Epithelial cell of proximal tubule (primary cell): ENCODE measurements around the gene RAB40C. TPM values are rescaled to one million over a fixed set of nuclear protein-coding genes. Genes with fewer than 3 reads are reported as not detected.
A peak's percentile ranks its signal among the peaks of the same experiment; 100 is the strongest.

ENCODE experiments used
- DNase-seq: peaks from one replicate; pipeline ENCODE4 v3.0.0-alpha.2; 2011; ENCODE audit warnings: low read depth
- H3K4me3 ChIP-seq: 2 replicates; pipeline ENCODE4 v1.5.1; 2011; ENCODE audit warnings: low read depth, mild to moderate bottlenecking, low read length
- CTCF ChIP-seq: conservative IDR thresholded peaks from 2 replicates; pipeline ENCODE4 v1.5.1; 2012; ENCODE audit warnings: low read depth, mild to moderate bottlenecking, low read length
- total RNA-seq: library from RNA; depleted of rRNA; stranded (reverse); fragments of >200 nt; gene quantifications from 2 replicates; pipeline ENCODE4 v1.2.3, GENCODE V29; 2015

Gene RAB40C
- total RNA-seq, 1 donor from 2014 or later: 9.9 TPM

- DNase-seq: no peak
- TF ChIP-seq CTCF: no peak
- H3K4me3 ChIP-seq: no peak overlapping the region
Observed at GRCh38 chr16:583470-583814, 6.4 kb upstream of the RAB40C start.

DNA sequence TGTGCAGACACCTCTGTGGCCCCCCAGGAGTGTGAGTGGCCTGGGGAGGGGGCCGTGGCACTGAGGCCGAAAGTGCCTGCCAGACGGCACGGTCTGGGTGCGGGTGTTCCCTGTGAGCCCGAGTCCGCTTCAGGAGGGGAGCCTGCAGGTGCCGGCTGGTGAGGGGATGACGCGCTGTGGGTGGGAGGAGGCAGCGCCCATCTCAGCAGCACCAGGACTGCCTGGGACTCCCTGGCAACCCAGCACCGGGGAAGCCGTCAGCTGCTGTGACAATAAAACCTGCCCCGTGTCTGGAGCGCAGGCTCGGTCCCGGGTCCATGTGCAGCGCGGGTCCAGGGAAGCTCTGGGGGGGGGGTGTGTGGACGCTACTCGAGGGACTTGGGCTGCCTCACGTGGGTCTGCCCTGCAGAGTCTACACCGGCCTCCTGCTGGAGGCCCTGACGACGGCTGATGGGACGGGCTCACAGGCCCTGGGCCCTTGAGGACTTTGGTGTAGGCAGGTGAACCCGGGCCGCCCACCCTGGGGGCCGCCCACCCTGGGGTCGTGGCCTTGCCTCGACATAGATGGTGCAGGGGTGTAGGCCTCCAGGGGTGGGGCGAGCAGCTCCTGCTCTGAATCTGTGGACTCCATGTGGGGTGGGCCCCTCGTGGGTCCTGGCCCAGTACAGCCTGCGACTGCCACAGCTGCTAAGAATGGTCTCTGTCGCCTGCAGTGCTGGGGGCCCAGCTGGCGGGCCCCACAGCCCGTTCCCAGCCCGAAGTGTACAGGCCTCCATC, 5.9 kb upstream of the RAB40C start:
- H3K4me3 ChIP-seq: no peak overlapping the region
- DNase-seq: no peak
- TF ChIP-seq CTCF: no peak

DNA sequence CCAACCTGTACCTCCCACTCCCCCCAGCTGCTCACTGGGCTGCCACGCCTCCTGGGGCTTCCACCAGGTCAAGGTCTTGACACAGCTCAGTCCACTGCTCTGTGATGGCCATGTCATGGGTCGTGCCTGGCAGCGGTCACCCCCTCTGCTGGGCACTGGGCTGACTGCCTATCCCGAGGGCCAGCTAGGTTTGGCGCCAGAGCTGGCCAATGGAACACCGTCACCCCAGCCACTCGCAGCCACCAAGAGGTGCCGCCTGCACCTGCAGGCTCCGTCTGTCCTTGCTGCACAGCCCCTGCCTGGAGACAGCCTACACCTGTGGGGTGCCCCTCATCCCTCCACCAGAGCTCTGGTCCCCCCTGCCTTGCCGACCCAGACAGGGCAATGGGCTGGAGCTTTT, 4.5 kb upstream of the RAB40C start:
- H3K4me3 ChIP-seq: no peak overlapping the region
- no peak for DNase-seq
- TF ChIP-seq CTCF: peak; percentile 6

DNA sequence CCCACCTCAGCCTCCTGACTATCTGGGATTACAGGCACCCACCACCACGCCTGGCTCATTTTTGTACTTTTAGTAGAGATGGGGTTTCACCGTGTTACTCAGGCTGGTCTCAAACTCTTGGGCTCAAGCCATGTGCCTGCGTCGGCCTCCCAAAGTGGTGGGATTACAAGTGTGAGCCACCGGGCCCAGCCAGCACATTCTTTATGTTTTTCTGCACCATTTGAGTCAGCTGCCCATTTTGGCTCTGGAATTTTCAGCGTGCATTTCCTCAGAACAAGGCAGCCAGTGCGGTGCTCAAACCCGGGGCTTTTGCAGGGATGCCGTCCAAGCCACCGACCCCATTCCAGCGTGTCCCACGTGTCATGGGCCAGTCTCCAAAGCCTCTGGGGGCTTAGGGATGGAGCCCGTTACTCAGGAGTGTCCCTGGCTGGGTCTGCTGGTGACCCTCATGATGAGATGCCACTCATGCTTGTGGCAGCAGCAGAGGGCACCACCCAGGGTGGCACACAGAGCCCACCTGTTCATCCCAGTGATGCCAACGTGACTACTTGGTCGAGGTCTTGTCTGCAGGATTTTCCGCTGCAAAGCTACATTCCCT, 3.7 kb upstream of the RAB40C start:
- no peak for DNase-seq
- TF ChIP-seq CTCF: no peak
- H3K4me3 ChIP-seq: no peak overlapping the region

DNA sequence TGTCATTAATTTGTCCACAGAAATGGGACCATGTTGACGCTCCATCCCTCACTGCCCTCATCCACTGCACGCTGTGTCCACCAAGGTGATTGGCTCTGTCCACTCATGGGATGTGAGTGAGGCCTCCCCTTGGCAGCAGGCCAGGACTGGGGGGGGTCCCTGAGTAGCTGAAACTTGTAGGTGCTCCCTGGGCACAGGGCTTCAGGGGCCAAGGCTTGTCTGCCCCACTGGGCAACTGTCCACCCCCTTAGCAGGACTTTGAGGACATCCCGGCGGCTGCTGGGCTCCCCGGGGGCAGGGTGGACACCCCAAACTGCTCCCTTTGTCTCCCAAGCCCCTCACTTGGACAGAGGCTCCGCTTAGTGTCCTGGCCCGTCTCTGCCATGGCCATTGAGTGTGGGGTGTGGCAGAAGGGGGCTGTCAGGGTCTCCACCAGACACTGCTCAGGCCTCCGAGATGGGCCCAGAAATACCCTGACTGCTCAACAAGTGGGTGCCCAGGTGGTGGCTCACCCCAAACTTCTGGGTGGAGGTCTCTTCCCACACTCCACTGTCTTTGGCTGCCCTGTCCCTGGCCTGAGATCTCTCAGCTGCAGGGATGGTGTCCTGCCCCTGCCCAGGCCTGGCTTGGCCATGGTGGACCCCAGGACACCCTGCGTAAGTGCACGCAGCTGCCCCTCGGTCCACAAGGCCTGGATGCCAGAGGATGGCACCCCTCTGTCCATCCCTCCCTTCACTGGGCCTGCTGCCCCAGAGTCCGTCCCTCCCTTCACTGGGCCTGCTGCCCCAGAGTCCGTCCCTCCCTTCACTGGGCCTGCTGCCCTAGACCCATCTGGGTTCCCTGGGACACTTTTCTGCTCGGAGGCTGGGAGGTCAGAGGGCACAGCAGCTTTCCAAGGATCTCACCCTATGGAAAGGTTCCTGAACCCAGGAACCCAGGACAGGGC, 2.9 kb upstream of the RAB40C start:
- TF ChIP-seq CTCF: no peak
- no peak overlapping the region for H3K4me3 ChIP-seq
- no peak for DNase-seq

DNA sequence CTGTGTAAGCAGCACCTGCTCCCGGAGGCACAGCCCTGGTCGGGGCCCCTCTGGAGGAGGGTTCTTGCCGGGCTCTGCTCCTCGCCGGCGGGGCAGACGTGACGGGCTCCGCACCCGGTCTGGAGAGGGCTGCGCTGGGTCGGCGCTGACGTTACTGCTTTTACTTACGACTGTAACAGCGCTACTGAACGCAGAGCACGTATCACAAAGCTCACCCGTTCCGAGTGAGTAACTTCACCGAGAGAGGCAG, 1.3 kb upstream of the RAB40C start:
- H3K4me3 ChIP-seq: peak overlapping the region; percentile 76
- no peak for DNase-seq
- TF ChIP-seq CTCF: no peak
